SK-N-SH (cell line): ENCODE results near the gene ARIH2. TPM values are rescaled to one million over a fixed set of nuclear protein-coding genes. Genes with fewer than 3 reads are reported as not detected.
"Not testable (repeated sequence)": the region's sequence is repeated elsewhere in the genome, so short reads cannot be mapped to it uniquely, and the experiment has no call there.

Experiments used
- CTCF ChIA-PET: fragments of 300-600, 350-600 bp; formaldehyde crosslinking; extraction: SDS; loops from one replicate; lab custom pipeline; 2021; lab: Yijun Ruan, JAX
- POLR2A ChIA-PET: fragments of 350-600 bp; sonication (Branson Sonifier 250); formaldehyde crosslinking; extraction: SDS; loops from one replicate; lab custom pipeline; 2020; ENCODE audit warnings: antibody characterized with exemption, inconsistent platforms; lab: Yijun Ruan, JAX
- DNase-seq: peaks from one replicate; pipeline ENCODE4 v3.0.0; 2012
- H2AFZ ChIP-seq: fragments of 200-600 bp; sonication (generic); 2 replicates; pipeline ENCODE4 v1.8.1; 2016; ENCODE audit warnings: antibody characterized with exemption, mild to moderate bottlenecking, low read depth
- H3F3A ChIP-seq: fragments of 200-600 bp; sonication (generic); replicated peaks from 2 replicates; pipeline ENCODE3; 2016; ENCODE audit warnings: antibody characterized with exemption, mild to moderate bottlenecking; ENCODE audit not compliant: insufficient read depth
- H3K27ac ChIP-seq, 2 experiments: fragments of 200-500 bp in 1 of 2; fragments of 200-600 bp in 1 of 2; sonication (Bioruptor generic) in 1 of 2; sonication (generic), shearing (Covaris generic) in 1 of 2; 2 replicates each; pipeline versions ENCODE4 v1.5.1 to v1.6.1; 2014 to 2016; ENCODE audit warnings: low read depth in 2 of 2, inconsistent platforms in 1 of 2, low read length in 1 of 2, mild to moderate bottlenecking in 1 of 2, mixed read lengths in 1 of 2
- H3K27me3 ChIP-seq: fragments of 200-600 bp; sonication (generic), shearing (Covaris generic); 2 replicates; pipeline ENCODE4 v1.6.1; 2016; ENCODE audit warnings: mixed run types; ENCODE audit not compliant: insufficient read depth
- H3K36me3 ChIP-seq, 2 experiments: fragments of 200-500 bp in 1 of 2; fragments of 200-600 bp in 1 of 2; sonication (Bioruptor generic) in 1 of 2; sonication (generic) in 1 of 2; replicated peaks in 1 of 2; 2 replicates each; pipeline versions ENCODE3 to v1.5.1; 2014 to 2016; ENCODE audit warnings: low read length in 1 of 2, mild to moderate bottlenecking in 1 of 2; ENCODE audit not compliant: insufficient read depth in 2 of 2, control insufficient read depth in 1 of 2
- H3K4me1 ChIP-seq, 2 experiments: fragments of 200-500 bp in 1 of 2; fragments of 200-600 bp in 1 of 2; sonication (Bioruptor generic) in 1 of 2; sonication (generic), shearing (Covaris generic) in 1 of 2; 2 replicates each; pipeline versions ENCODE4 v1.5.1 to v1.6.1; 2014 to 2016; ENCODE audit warnings: low read depth in 1 of 2, low read length in 1 of 2, mixed run types in 1 of 2; ENCODE audit not compliant: insufficient read depth in 2 of 2, control insufficient read depth in 1 of 2
- H3K4me2 ChIP-seq: fragments of 200-600 bp; sonication (generic), shearing (Covaris generic); 2 replicates; pipeline ENCODE4 v1.6.1; 2017; ENCODE audit warnings: mixed run types
- H3K4me3 ChIP-seq, 2 experiments: fragments of 200-500 bp in 1 of 2; fragments of 200-600 bp in 1 of 2; sonication (Bioruptor generic) in 1 of 2; sonication (generic), shearing (Covaris generic) in 1 of 2; 2 replicates each; pipeline versions ENCODE4 v1.5.1 to v1.8.1; 2014 to 2016; ENCODE audit warnings: low read depth in 2 of 2, inconsistent platforms in 1 of 2, low read length in 1 of 2, mild to moderate bottlenecking in 1 of 2, mixed read lengths in 1 of 2, moderate library complexity in 1 of 2
- H3K79me2 ChIP-seq: fragments of 200-600 bp; sonication (generic); 2 replicates; pipeline ENCODE4 v1.8.1; 2017; ENCODE audit warnings: mild to moderate bottlenecking; ENCODE audit not compliant: insufficient read depth
- H3K9ac ChIP-seq: fragments of 200-600 bp; sonication (generic); 2 replicates; pipeline ENCODE4 v1.6.1; 2017; ENCODE audit warnings: mixed run types
- H3K9me2 ChIP-seq: fragments of 200-600 bp; sonication (generic); 2 replicates; pipeline ENCODE4 v1.6.1; 2017; ENCODE audit warnings: mixed run types
- H3K9me3 ChIP-seq: fragments of 200-600 bp; sonication (generic); 2 replicates; pipeline ENCODE4 v1.6.1; 2017; ENCODE audit warnings: mixed run types, mild to moderate bottlenecking, moderate library complexity
- H4K20me1 ChIP-seq: fragments of 200-600 bp; sonication (generic); 2 replicates; pipeline ENCODE4 v1.6.1; 2017; ENCODE audit warnings: mild to moderate bottlenecking, mixed run types; ENCODE audit not compliant: insufficient read depth
- RCOR1 ChIP-seq: fragments of 150-350 bp; IDR thresholded peaks from 2 replicates; pipeline ENCODE4 v1.6.1; 2017; ENCODE audit warnings: antibody characterized with exemption, low read length
- SMC3 ChIP-seq: IDR thresholded peaks from 2 replicates; pipeline ENCODE4 v1.6.1; 2012; ENCODE audit warnings: low read depth, low read length, improper control_type of control experiment
- TCF12 ChIP-seq: IDR thresholded peaks from 2 replicates; pipeline ENCODE4 v1.4.0; 2012
- ZBTB33 ChIP-seq: IDR thresholded peaks from 2 replicates; pipeline ENCODE4 v1.4.0; 2012; ENCODE audit warnings: low read depth, borderline replicate concordance
- WGBS: methylation state at CpG from one replicate; pipeline ENCODE4 v1.1.6; 2017; ENCODE audit warnings: low lambda C conversion rate; 5-methylcytosine and 5-hydroxymethylcytosine counted together
- polyA plus RNA-seq, 3 experiments: library from polyadenylated mRNA; depleted of rRNA; stranded (reverse); fragments of >200 nt; gene quantifications; 2 replicates each; pipeline ENCODE4 v1.2.3, GENCODE V29; 2012

ARIH2 gene
- polyA plus RNA-seq, 1 of the 3 experiments (the other 2 are of a cell fraction) = 69.7 TPM

GRCh38 chr3:49007771-49008528 is 89.3 kb downstream of the ARIH2 start:
- peak overlapping the region; percentile 84 for H2AFZ ChIP-seq
- H3K9me2 ChIP-seq = no peaks in the 10 kb centered on the region
- peak; percentile 92 for DNase-seq
- H3K4me1 ChIP-seq = peaks cover 0 to 18% of the 10 kb centered on the region in 2 experiments; a peak in 2 of 4 replicates
- H3K9ac ChIP-seq = peak overlapping the region; percentile 100
- peaks cover 4 to 17% of the 10 kb centered on the region in 2 experiments for H3K36me3 ChIP-seq
- peak overlapping the region; percentile 100 for H3K4me2 ChIP-seq
- ChIA-PET CTCF (interaction anchor here (0.8 to 4.4 kb wide), 13 partner anchors 9 to 325 kb away, joined by 3 to 39 read pairs (median 5); partner anchors contain the start of genes DALRD3, IMPDH2, NDUFAF3 and P4HTM), POLR2A (interaction anchor here (0.8 to 4.4 kb wide), 12 partner anchors 9 to 462 kb away, joined by 3 to 80 read pairs (median 11); partner anchors contain the start of genes DAG1, DALRD3, IMPDH2 and IP6K2)
- peaks cover 48% of the 10 kb centered on the region for H4K20me1 ChIP-seq
- peak overlapping the region; percentile 96 to 98 for H3K27ac ChIP-seq
- H3K79me2 ChIP-seq = peaks cover 66% of the 10 kb centered on the region
- 16% methylated on average over 29 of the region's 41 CpGs for WGBS
- H3K4me3 ChIP-seq = peak overlapping the region; percentile 78 to 97
- no peaks in the 10 kb centered on the region for H3K9me3 ChIP-seq
- TF ChIP-seq SMC3 (peak; percentile 2; the same call in 1 of the 2 replicates), RCOR1 (no peak)
- no peaks in the 10 kb centered on the region for H3K27me3 ChIP-seq
- peaks cover 3% of the 10 kb centered on the region for H3F3A ChIP-seq

GRCh38 chr3:49008627-49009026 is 90.0 kb downstream of the ARIH2 start:
- H3F3A ChIP-seq, H3K9me3 ChIP-seq, H2AFZ ChIP-seq, H3K9me2 ChIP-seq, DNase-seq, H3K27me3 ChIP-seq: not testable (repeated sequence)
- Histone ChIP-seq H3K4me3 (peak overlapping the region; percentile 78 to 97), H3K27ac (peak overlapping the region in 1 of 2 experiments; percentile 38; a peak in 2 of 4 replicates), H3K36me3 (peaks cover 4 to 24% of the 10 kb centered on the region in 2 experiments), H3K4me2 (peak overlapping the region; percentile 100), H3K79me2 (peaks cover 72% of the 10 kb centered on the region), H3K9ac (peak overlapping the region; percentile 100), H3K4me1 (peaks cover 0 to 18% of the 10 kb centered on the region in 2 experiments; a peak in 2 of 4 replicates), H4K20me1 (peaks cover 55% of the 10 kb centered on the region)
- POLR2A ChIA-PET = interaction anchor here (2.7 to 4.4 kb wide), 4 partner anchors 8 to 20 kb away, joined by 14 to 80 read pairs (median 45); partner anchors contain the start of genes DALRD3, IMPDH2 and NDUFAF3
- CTCF ChIA-PET = interaction anchor here (0.8 to 4.4 kb wide), 6 partner anchors 9 to 86 kb away, joined by 3 to 39 read pairs (median 12); partner anchors contain the start of genes DALRD3, NDUFAF3, P4HTM and QRICH1
- 96% methylated on average over 5 of the region's 5 CpGs for WGBS

GRCh38 chr3:49009396-49009795 is 90.8 kb downstream of the ARIH2 start:
- Histone ChIP-seq H3K4me3 (no peak overlapping the region), H3K9ac (no peak overlapping the region), H3K9me3 (no peaks in the 10 kb centered on the region), H3K27me3 (no peaks in the 10 kb centered on the region), H3K4me1 (peaks cover 0 to 18% of the 10 kb centered on the region in 2 experiments; a peak in 2 of 4 replicates), H3K4me2 (no peak overlapping the region), H2AFZ (no peak overlapping the region), H4K20me1 (peaks cover 61% of the 10 kb centered on the region), H3F3A (peaks cover 3% of the 10 kb centered on the region), H3K9me2 (no peaks in the 10 kb centered on the region), H3K27ac (no peak overlapping the region), H3K79me2 (peaks cover 77% of the 10 kb centered on the region), H3K36me3 (peaks cover 4 to 31% of the 10 kb centered on the region in 2 experiments)
- WGBS = 78% methylated on average over 3 of the region's 3 CpGs
- no peak for DNase-seq
- POLR2A ChIA-PET = interaction anchor here (4.3 to 4.4 kb wide), 2 partner anchors 12 kb away, joined by 44 to 80 read pairs; partner anchors contain the start of gene NDUFAF3
- CTCF ChIA-PET = interaction anchor here (3.1 to 4.4 kb wide), 3 partner anchors 8 to 22 kb away, joined by 14 to 39 read pairs (median 29); partner anchors contain the start of genes DALRD3 and NDUFAF3
- TF ChIP-seq TCF12 (no peak), ZBTB33 (no peak)
